GM18498 (cell line): ENCODE measurements around the gene PCMT1.
"Not testable (repeated sequence)": the region's sequence is repeated elsewhere in the genome, so short reads cannot be mapped to it uniquely, and the experiment has no call there.

Experiments
- ATAC-seq: cut with Tn5 transposase; IDR thresholded peaks from one replicate; pipeline ENCODE4 v1.9.1; 2021; ENCODE audit warnings: mild to moderate bottlenecking, moderate library complexity; ENCODE audit not compliant: unreplicated experiment

Gene PCMT1

DNA sequence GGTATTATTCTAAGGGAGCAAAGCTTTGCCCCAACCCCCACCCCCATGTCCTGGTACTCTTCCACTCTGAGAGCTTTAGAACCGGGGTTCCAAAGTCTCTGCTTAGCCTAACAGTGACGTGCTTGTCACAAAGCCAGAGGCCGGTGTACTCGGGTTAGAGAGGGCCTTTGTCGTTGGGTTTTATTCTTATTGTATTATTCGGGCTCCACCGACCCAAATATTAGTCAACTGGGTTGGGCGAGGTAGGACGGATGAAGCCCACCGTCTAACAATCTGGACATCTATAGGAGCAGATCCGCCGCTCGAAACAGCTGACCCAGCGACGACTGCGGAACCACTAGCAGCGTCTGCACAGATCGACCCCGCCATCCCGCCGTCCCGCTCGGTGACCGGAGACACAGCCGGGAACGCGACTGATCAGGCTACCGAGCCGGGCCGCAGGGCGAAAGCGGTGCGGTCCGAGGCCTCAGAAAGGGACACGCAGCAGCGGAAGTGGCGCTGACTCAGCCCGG lies 403 bp upstream of the PCMT1 start:
- peak; percentile 1 for ATAC-seq

DNA sequence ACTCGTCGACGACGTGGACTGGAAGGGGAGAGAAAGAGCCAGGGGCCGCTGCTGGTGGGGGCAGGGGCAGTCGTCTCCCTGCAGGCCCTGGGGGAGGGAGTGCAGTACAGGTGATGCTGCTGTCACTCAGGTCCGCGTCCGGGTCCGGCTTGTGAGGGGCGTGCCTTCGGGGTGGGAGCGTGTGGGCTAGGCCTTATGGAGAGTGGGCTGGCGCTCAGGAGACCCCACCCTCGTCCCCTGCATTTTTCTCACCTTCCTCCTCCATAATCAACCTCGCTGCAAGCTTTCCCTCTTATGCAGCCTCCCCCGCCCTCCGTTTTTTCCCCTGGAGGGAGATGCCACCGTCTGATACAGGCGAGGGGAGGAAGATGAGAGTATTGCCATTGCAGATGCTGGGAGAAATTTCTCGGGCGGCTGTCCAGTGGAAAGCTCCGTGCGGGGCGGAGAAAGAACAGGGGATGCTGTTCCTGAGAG lies 632 bp downstream of the PCMT1 start:
- peak; percentile 41 for ATAC-seq

DNA sequence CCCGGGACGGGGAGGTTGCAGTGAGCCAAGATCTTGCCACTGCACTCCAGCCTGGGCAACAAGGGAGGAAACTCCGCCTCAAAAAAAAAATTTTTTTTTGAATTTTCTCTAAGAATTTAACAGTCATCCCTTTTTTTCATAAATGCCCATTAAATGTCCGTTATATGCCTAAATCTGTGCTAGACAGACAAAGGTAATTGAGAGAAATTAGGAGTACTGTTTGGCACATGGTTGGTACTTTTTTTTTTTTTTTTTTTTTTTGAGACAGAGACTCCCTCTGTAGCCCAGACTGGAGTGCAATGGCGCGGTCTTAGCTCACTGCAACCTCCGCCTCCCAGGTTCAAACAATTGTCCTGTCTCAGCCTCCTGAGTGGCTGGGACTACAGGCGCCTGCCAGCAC lies 1.7 kb downstream of the PCMT1 start:
- ATAC-seq = no peak

DNA sequence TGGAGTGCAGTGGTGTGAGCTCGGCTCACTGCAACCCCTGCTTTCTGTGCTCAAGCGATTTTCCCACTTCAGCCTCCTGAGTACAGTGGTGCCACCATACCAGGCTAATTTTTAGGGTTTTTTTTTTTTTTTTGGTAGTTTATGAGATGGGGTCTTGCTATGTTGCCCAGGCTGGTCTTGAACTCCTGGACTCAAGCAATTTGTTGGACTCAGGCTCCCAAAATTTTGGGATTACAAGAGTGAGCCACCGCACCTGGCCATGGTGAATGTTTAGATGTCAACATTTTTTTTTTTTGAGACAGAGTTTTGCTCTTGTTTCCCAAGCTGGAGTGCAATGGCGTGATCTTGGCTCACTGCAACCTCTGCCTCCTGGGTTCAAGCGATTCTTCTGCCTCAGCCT lies 2.4 kb downstream of the PCMT1 start:
- ATAC-seq = not testable (repeated sequence)

DNA sequence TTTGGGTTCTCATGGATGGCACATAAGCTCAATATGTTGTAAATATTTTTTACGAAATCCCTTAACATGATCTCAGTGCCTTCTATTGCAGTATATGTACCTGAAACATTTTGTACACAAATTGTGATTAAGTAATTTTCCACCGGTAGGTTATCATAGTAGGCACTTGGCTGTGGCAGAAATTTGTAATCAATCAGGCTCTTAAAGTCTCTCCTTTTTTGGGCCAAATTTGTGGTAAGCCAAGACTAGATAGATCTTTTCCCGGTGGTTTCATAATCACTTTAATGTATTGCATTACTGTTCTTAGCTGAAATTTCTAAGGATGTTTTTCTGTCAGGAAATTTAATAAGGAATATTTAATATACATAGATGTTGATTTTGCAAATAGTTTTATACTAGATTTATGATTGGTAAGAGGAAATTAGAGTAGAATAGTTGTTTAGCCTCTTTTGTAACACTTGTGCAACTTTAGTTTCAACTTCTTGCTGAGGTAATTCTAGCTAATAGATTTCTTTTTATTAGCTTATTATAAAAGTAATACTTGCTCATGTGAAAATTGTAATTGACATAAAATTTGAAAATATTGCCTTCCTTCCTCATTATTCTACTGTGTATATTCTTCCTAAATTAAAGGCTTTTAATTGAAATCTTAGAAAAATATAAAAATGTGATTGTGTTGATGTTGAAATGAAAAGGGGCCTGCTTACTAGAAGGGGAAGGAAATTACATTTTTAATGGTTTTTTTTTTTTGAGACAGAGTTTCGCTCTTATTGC lies 3.2 kb downstream of the PCMT1 start:
- no peak for ATAC-seq

DNA sequence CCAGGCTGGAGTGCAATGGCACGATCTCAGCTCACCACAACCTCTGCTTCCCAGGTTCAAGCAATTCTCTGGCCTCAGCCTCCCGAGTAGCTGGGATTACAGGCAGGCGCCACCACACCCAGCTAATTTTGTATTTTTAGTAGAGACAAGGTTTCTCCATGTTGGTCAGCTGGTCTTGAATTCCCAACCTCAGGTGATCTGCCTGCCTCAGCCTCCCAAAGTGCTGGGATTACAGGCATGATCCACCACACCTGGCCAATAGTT lies 3.8 kb downstream of the PCMT1 start:
- ATAC-seq = not testable (repeated sequence)

DNA sequence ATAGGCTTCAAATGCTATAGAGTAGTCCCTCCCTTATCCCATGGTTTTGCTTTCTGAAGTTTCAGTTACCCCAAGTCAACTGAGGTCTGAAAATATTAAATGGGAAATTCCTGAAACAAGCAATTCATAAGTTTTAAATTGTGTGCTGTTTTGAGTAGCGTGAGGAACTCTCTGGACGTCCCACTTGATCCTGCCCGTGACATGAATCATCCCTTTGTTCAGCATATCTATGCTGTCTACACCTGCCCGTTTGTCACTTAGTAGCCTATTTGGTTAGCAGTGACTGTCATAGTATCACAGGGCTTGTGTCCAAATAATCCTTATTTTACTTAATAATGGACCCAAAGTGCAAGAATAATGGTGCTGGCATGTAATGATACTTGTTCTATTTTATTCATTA lies 5.0 kb downstream of the PCMT1 start:
- ATAC-seq = no peak

DNA sequence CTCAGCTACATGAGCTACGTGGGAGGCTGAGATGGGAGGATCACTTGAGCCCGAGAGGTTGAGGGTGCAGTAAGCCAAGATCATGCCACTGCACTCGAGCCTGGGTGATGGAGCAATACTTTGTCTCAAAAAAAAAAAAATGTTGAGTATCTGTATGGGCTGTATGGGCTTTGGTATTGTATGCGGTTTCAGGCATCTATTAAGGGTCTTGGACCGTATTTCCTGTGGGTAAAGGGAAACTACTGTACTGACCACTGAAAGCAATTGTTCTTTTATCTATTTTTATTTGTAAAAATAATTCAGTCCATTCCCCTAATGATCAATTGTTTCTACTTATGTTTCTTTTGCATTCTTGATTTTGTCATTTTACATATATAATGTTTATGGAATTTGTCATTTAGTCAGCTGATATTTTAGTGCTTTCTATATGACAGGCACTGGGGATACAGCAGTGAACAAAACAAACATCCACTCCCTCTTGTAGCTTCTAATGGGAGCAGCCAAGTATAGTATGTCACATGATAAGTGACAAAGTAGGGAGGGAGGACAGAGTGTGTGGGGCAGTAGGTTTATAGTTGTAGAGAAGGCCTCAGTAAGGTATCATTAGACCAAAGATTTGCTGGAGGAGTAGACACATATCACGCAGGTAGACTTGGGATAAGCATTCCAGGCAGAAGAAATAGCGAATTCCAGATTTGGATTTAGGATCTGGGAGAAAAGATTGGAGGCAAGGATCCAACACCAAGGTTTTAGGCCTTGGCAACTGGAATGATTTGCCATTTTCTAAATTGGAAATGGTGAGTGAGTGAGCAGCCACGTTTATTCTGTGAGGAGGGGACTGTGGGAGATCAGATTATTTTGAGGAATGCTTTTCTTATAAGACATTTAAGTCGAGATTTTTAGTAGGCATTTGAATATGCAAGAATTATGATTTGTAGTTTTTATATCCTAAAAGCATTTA lies 6.0 kb downstream of the PCMT1 start:
- peak; percentile 85 for ATAC-seq

DNA sequence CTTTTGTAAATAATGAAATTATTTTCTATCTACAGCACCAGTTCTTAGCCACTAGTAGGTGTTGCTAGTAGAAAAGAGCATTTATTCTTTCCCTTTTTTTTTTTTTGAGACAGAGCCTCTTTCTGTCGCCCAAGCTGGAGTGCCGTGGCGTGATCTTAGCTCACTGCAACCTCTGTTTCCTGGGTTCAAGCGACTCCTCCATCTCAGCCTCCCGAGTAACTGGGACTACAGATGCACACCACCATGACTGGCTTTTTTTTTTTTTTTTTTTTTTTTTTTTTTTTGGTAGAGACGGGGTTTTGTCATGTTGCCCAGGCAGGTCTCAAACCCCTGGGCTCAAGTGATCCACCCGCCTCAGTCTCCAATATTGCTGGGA lies 6.7 kb downstream of the PCMT1 start:
- ATAC-seq = no peak

DNA sequence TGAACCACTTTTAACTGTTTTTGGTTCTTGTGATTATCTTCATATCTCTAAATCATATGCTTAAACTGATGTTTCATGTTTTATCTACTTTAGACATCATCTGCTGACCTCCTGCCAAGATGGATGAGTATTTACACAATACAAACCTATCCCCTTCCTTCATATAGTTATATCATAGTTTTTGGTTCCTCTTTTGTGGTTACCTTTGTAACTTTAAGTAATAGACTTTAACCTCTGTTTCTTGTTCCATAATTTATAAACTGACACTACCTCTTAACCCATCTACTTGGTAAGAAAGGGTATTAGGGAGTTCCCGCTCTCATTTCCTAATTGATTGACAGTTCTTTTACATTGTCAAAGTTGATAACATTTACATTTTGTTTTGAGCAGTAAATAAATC lies 11.9 kb downstream of the PCMT1 start:
- peak; percentile 94 for ATAC-seq

DNA sequence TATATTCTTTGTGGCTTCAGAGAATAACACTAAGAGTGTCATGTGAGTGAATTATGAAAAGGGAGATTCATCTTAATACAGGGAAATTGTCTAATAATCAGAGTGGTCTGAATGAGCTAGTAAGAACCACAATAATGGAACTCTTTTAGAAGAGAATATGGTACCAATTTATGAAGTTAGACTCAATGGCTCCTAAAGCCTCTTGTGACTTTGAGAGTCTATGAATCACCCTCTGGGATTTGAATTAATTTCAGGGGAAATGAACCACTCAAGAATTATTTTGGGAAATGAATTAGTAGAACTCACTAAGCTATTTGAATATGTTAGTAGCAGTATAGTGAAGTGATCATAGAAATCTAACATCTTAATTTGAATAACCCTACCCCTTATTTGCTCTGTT lies 14.3 kb downstream of the PCMT1 start:
- ATAC-seq = no peak

DNA sequence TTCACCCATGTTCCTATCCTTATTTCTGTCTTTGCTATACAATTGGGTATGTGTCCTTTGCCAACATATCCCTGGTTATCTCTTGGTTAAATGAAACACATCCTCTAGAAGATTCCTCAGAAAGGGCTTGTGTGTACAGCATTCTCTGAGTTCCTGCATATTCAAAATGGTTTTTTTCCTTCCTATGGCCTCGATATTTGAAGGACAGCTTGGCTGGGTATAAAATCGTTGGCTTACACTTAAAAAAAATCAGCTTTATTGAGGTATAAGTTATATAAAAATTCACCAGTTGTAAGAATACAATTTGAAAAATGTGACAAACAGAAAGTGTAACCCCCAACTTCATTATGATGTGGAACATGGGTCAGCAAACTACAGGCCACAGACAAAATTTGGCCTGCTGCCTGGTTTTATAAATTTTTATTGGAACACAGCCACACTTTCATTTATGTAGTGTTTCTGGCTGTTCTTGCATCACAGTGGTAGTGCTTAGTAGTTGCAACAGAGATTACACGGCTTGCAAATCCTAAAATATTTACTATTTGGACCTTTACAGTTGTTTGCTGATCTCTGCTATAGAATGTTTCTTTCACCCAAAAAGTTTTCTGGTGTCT lies 16.7 kb downstream of the PCMT1 start:
- ATAC-seq = no peak

DNA sequence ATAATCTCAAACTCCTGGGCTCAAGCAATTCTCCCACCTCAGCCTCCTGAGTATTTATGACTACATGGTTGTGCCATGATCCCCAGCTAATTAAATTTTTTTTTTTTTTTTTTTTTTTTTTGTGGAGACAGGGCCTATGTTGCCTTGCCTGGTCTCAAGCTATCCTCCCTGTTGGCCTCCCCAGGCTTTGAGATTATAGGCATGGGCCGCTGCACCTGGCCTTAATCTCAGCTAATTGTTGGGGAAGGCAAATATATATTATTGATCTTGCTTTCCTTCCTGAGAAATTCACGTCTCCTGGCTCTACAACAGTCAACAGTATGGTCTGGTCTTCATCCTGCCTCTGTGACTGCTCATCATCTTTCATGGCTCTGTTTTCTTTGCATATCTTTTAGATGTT lies 20.1 kb downstream of the PCMT1 start:
- no peak for ATAC-seq

DNA sequence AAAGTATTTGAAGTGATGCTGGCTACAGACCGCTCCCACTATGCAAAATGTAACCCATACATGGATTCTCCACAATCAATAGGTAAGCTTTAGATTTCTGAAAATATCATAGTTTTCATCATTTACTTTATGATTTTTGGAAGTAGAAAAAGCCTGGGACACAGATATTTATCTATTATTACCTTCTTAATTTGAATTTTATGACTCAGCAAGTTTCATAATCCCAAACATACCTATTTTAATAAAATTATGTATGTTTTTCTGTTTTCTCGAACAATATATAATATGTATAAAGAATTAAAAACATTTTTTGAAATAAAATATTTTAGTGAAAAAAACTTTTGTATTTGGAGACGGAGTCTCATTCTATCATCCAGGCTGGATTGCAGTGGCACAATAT lies 21.6 kb downstream of the PCMT1 start:
- no peak for ATAC-seq

DNA sequence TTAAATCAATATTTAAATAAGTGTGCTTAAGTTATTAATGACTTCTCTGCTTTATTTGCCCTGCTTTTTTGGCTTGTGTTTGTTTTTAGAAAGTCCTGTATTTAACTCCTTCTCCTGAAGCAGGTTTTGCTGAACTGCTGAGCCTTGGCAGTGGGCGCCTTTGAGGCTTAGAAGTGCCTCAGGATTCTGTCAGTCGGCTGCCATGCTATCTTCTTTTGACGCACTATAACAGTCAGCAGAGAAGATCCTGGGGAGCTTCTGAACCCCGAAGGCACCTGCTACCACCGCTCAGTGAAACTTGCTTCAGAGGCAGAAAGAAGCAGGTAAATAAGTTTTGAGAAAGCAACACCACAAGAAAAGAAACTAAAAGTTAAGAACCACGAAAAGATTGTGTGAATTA lies 22.4 kb downstream of the PCMT1 start:
- no peak for ATAC-seq

DNA sequence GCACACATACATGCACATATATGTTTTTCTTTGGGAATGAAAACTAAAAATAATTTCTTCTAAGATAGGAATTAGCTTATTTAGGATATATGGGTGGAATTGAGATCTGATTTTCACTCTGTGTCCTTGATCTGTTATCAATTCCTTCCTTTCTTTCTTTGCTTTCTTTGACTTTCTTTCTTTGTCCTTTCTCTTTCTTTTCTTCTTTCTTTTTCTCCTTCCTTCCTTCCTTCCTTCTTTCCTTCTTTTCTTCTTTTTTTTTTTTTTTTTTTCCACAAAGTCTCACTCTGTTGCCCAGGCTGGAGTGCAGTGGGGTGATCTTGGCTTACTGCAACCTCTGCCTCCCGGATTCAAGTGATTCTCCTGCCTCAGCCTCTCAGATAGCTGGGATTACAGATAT lies 28.1 kb downstream of the PCMT1 start:
- ATAC-seq = no peak

DNA sequence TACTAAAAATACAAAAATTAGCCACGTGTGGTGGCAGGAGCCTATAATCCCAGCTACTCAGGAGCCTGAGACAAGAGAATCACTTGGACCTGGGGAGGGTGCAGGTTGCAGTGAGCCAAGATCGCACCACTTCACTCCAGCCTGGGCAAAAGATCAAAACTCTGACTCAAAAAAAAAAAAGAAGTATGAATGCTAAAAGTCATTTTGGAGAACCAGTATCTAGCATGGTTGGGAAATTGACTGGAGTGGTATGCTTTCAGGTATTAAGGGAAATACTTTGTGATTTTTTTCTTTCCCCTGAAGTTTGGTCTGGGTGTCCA lies 30.1 kb downstream of the PCMT1 start:
- ATAC-seq = no peak

DNA sequence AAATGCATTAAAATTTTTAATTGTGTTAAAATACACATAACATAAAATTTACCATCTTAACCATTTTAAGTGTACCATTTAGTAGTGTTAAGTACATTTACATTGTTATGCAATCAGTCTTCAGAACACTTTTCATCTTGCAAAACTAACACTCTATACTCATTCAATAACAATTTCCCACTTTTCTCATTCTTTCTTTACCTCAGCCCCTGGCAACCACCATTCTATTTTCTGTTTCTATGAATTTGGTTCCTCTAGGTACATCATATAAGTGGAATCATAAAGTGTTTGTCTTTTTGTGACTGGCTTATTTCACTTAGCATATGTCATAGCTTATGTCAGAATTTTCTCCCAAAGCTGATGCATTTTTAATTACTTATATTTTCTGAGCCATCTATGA lies 32.2 kb downstream of the PCMT1 start:
- no peak for ATAC-seq

DNA sequence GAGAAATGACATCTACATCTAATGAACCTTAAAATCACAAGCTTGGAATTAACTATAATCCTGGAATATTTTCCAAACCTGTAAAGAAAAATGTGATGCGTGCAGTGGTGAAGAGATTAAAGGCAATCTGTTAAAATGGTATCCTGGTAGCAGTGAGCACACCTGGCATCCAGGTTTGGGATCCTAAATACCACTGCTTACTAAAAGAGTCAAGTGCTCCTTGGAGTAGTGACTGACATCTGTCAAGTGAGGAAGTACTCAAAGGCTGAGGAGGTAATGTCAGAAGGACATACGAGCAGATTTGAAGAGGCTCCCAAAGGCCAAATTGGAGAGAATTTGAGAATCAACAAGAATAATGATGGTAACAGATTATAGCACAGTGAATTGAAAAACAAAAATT lies 32.8 kb downstream of the PCMT1 start:
- ATAC-seq = no peak

DNA sequence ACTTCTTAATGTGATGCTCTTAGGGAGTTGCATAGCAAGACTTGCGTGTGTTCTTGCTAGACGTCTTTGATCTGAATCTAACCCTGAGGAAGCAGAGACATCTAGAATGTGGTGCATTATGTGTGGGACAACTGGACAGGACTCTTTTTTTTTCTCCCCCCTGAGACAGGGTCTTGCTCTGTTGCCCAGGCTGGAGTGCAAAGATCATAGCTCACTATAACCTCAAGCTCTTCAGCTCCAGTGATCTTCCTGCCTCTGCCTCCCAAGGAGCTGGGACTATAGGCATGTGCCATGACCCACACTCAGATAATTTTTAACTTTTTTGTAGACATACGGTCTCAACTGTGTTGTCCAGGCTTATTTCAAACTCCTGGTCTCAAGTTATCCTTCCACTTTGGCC lies 34.0 kb downstream of the PCMT1 start:
- ATAC-seq = no peak

DNA sequence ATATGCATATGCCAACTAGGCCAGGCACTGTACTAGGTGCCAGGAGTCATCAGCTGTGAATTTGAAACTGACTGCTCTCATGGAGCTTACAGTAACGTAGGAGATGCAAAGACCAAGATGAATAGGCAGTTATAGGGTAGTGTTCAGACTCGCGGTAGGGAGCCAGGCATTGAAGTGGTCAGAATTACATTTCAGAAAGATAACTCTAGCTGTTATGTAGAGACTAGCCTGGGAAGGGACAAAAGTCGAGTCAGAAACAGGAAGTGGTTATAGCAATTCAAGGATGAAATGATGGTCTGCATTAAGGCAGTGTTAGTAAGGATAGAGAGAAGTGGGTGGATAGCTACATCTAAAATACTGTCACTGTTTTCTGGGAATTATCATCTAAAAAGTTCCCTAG lies 56.6 kb downstream of the PCMT1 start:
- ATAC-seq = no peak

DNA sequence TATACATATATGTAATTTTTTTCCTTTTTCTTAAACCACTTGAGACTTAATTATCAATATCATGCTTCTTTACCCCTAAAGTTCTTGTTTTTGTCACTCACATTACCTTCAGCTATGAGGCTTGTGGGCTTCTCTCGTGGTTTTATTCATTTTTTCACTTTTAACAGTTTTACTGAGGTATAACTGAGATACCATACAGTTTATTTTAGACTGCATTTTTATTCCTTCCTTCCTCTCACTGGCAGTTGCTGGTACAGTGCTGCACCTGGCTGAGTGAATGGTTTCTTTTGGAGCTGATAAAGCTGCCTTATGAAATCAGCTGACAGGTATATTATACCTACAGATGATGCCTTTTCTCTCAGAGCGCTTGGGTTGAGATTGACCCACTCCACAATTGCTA lies 60.3 kb downstream of the PCMT1 start:
- no peak for ATAC-seq
